NCI-H524 treated with DMSO at 0.1 percent for 48 hours (cell line): ENCODE results near the gene GIGYF1.

Experiments
- DNase-seq: peaks from one replicate; lab custom pipeline; 2025; lab: John Stamatoyannopoulos, UW

Gene GIGYF1

DNA sequence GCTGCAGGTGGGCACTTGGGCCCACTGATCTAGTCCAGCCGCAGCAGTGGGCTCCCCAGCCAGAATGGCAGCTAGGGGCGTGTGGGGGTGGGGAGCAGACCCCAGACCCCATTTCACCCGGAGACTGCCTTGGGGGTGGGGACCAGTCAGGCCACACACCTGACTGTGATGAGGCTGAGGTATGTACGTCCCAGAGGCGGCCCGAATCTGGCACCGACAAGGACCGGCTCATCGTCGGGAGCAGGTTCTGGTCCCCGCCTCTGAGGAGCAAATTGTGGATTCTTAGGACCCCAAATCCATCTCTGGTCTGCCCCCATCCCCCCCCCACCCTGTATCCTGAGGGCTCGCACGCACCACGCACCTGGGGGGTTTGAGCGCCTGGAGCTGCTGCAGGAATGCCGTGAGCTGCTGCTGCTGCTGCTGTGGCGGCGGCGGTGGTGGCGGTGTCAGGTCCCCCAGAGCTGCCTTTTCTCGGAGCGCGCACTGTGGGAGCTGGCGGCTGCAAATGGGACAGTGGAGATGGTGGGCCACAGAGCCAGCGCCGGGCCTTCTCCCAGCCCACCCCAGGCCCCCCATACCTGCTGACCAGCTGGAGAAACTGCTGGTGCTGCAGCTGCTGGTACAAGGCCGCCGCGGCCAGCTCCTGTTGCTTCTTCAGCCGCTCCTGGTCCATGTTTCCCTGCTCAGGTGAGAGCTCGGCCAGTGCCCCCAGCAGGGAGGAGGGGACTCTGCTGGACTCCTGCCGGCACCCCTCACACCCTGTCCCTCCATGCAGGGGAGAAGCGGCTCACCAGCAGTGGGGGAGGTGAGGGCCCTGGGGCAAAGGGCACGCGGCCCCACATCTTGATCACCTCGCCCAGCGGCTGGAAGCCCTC is 10.2 kb downstream of the GIGYF1 start:
- no peak for DNase-seq

- DNase-seq = no peak
Measured at GRCh38 chr7:100682991-100683658, 10.9 kb downstream of the GIGYF1 start.

DNA sequence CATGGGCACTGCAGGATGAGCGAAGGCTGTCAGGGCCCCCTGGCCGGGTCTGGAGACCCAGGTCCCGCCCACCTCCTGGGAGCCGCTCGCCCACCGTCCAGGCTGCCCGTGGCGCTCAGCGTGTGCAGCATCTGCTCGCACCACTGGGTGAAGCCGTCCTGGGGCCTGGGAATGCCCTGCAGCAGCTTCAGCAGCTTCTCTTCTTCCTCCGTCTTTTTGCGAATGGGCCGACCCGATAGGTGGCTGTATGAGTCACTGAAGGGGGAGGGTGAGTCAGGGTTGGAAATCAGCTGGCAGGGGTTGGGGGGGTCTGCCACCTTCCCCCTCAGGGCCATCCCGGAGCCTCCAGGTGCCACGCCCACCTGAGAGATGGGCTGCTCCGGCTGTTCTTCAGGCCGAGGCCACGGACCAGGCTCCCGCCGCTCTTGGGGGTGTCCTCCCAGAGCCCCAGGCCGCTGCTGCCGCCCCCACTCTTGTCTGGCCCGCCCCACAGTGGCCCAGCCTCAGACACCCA is 11.8 kb downstream of the GIGYF1 start:
- no peak for DNase-seq

- DNase-seq = no peak
Measured at GRCh38 chr7:100681491-100682227, 12.4 kb downstream of the GIGYF1 start.

DNA sequence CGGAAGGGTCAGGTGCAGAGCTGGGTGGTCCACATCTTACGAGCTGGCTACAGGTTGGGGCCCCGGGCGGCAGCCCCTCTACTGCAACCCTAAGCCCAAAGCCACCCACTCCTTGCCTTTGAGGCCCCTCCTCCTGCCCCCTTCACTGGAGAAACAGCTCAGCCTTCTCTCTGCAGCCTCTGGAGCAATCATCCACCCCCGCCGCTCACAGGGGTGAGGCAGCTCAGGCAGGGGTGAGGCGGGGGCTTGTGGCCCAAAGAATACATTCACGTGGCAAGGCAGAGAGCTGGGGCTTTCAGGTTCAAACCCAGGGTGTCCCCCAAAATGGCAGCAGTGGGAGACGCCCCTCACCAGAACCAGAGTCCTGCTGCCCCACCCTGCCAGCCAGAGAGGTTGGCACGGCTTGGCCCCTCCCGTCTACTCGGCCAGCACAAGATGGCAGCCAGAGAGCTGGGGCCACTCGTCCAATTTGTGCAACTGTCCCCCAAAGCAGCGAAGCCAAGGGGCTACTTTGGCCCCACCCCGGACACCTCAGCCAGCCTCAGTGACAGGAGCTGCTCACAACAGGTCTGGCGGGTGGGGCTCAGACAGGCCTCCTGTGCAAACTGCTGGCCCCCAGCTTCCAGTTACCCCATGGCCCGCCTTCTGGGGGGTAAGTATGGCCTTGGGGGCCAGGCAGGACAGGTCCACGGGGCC is 13.3 kb downstream of the GIGYF1 start:
- no peak for DNase-seq

GRCh38 chr7:100679927-100680575 is 14.0 kb downstream of the GIGYF1 start:
- no peak for DNase-seq

GRCh38 chr7:100679129-100679926 is 14.7 kb downstream of the GIGYF1 start:
- DNase-seq = no peak

GRCh38 chr7:100678291-100678984 is 15.6 kb downstream of the GIGYF1 start:
- DNase-seq = no peak

DNA sequence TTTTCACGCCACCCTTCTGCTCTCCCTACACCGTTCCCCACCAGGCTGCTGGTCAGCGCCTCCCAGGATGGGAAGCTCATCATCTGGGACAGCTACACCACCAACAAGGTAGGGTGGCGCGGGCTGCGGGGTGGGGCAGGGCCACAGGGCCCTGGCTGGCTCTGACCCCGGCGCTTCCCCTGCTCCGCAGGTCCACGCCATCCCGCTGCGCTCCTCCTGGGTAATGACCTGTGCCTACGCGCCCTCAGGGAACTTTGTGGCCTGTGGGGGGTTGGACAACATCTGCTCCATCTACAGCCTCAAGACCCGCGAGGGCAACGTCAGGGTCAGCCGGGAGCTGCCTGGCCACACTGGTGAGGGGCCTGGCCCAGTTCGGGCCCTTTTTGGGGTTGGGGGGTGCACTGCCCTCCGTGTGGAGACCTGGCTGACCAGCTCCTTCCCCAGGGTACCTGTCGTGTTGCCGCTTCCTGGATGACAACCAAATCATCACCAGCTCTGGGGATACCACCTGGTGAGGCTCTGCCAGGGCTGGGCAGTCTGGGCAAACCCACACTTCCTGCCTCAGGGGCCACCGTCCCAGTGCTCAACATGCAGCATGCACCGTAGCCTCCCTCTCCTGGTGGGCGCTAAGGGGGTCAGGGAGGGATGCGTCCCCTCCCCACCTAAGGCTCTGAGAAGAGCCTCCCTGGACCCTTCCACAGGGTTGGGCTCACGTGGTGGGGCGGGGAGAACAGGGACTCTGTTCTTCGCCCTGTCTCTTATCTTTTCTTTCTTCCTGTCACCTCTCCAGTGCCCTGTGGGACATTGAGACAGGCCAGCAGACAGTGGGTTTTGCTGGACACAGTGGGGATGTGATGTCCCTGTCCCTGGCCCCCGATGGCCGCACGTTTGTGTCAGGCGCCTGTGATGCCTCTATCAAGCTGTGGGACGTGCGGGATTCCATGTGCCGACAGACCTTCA is 16.5 kb downstream of the GIGYF1 start:
- DNase-seq = no peak

DNA sequence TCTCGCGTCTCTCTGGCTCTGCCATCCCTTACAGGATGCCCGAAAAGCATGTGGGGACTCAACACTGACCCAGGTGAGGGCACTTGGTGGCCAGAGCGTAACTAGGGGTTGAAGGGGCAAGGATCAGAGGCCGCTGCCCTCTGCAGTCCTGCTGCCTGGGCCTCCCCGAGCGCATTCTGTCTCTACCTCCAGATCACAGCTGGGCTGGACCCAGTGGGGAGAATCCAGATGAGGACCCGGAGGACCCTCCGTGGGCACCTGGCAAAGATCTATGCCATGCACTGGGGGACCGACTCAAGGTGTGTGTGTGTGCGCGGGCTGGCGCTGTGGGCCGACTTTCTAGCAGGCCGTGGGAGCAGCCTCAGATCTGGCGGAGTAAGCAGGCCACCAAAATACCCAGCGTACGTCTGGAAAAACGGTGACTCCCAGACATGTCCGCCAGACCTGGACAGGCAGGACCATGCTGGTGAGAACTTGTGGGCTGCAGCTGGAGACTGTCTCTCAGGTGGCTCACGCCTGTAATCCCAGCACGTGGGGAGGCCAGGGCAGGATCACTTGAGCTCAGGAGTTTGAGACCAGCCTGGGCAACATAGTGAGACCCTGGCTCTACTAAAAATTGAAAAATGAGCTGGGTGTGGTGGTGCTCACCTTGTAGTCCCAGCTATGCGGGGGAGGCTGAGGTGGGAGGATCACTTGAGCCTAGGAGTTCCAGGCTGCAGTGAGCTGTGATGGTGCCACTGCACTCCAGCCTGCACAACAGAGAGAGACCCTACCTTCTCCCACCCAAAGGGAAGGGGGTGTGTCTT is 17.3 kb downstream of the GIGYF1 start:
- no peak for DNase-seq

DNA sequence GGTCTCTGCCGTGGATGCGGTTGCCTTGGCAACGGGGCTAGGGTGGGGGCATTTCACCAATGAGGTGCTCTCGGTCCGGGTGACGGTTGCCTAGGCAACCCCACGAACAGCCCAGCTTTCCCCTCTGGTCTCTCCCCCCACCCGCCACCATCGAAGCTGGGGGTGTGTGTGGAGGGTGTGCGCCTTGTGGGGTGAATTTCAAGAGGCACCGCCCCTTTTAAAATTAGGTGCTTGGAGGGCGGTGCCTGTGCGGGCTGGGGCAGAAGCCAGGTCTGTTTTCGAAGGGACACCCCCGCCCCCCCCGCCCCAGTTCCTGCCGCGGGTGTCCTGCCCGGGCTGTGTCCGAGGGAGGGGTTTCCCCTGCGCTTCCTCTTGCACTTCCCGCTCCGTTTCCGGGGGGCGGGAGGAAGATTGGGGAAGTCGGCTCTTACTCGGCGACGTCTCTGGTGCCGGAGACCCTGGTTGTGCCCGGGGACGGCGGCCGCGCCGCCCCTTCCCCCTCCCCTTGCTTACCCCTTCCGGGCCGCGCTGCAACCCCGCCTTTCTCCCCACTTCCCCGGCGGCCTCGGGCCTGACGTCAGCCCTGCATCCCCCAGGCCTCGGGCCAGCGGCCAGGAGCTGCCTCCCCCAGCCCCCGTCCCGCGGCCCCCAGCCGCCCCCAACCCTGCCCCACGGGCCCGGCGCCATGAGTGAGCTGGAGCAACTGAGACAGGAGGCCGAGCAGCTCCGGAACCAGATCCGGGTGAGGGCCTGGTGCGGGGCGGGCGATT is 18.3 kb downstream of the GIGYF1 start:
- no peak for DNase-seq

DNA sequence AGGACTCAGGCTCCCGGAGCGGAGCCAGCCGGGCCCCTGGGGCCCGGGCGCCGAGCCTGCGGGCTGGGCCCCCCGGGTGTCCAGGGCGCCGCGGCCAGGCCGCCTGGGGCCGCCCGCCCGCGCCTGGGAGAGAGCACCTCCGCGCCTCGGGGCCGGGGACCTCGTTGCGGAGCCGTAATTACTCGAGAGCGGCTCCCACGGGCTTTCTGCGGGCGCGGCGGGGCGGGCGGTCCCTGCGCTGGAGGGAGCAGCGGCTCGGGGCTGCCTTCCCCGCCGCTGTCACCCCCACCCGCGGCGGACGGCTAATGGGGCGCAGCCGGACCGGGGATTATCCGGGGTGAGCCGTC is 19.0 kb downstream of the GIGYF1 start:
- no peak for DNase-seq

DNA sequence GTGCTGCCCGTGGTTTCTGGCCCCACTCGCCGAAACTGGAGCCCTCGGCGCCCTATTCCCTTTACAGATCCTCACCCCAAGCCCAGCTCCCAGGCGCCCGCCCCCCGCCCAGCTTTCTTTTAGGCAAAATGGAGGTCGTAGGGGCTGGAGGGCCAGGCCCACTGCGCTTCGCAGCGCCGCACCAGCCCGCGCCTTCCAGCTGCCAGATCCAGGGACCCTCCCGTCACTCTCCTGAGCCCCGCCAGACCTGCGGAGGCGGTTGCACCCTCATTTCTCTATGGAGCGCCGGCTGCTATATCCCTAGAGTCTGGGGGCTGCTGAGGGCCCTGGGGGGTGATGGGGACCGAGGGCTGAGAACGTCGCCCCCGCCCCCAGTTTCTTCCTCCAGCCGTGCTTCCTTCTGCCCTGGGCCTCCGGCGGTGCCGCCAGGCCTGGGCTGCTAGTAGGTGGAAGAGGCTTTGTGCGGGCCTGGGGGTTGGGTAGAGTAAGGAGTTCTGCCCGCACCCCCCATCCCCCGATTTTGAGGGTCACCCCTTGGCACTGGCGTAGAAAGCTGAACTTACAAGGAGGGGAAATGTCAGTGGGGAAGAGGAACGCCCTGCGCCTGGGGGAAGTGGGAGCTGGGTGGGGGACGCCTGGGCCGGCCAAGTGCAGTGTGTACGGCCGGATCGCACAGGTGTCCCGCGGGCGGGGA is 19.5 kb downstream of the GIGYF1 start:
- DNase-seq = no peak

GRCh38 chr7:100673942-100674410 is 20.1 kb downstream of the GIGYF1 start:
- DNase-seq = no peak

DNA sequence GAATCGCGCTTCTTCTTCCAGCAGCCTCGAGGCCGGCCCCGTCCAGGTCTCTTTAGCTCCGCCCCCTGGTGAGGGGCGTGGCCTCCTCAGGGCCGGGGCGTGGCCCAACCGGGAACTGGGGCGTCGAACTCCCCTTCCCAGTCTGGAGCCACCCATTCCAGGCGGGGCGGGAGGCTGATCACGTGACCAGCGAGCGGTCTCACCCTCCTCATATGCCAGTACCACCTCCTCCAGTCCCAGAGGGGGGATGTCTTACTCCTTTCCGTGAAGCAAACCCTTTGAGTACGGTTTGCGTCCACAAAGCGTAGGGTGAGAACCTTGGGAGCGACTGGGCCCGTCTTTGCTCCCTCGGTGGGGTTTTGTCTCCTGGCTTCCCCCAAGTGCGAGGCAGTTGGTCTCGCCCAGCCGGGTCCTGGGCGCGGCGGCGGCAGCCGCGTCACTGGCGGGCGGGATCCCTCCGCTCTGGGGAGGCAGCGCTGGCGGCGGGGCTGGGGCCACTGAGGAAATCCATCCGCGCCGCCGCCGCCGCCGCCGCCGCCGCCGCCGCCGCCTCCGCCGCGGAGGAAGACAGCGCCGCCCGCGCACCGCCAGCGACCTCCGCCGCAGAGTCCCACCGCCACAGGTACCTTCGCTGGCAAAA is 20.6 kb downstream of the GIGYF1 start, which contains the start of gene GNB2:
Gene GNB2 (plus strand): TSS at position 439 of the 640 bp plus-strand sequence. CDS start 2,526 bp downstream, outside the sequence.
- DNase-seq = peak; percentile 72
